Ascending aorta (tissue), 2 donors: ENCODE data around the gene SEPTIN11. TPM values are rescaled to one million over a fixed set of nuclear protein-coding genes. Genes with fewer than 3 reads are reported as not detected.

ENCODE experiments used
- DNase-seq, 2 donors: peaks; one replicate each; pipeline ENCODE4 v3.0.0-alpha.2; 2019; ENCODE audit warnings: low spot score in 2 of 2
- H3K27ac ChIP-seq, 2 donors: fragments of 200-600 bp; sonication (generic); one replicate each; pipeline ENCODE4 v1.5.1; 2016 to 2017; ENCODE audit warnings: mild to moderate bottlenecking in 1 of 2
- H3K27me3 ChIP-seq: fragments of 200-600 bp; sonication (generic); one replicate; pipeline ENCODE4 v1.5.1; 2017
- H3K36me3 ChIP-seq, 2 donors: fragments of 200-600 bp; sonication (generic); one replicate each; pipeline ENCODE4 v1.5.1; 2016
- H3K4me1 ChIP-seq, 2 donors: fragments of 200-600 bp; sonication (generic); one replicate each; pipeline ENCODE4 v1.5.1; 2016 to 2017; ENCODE audit warnings: mild to moderate bottlenecking in 1 of 2
- H3K4me3 ChIP-seq, 2 donors: fragments of 200-600 bp; sonication (generic); one replicate each; pipeline ENCODE4 v1.5.1; 2016 to 2017; ENCODE audit warnings: mild to moderate bottlenecking in 1 of 2
- H3K9me3 ChIP-seq, 2 donors: fragments of 200-600 bp; sonication (generic); one replicate each; pipeline ENCODE4 v1.5.1; 2016
- intact Hi-C: fragments of 100-400 bp; cut with DNase I; formaldehyde crosslinking; loops from one replicate; pipeline ENCODE4 v1.15.1; 2023
- total RNA-seq: library from RNA; depleted of rRNA; stranded (reverse); fragments of >200 nt; gene quantifications from one replicate; pipeline ENCODE4 v1.1.0, GENCODE V29; 2016
- TF ChIP-seq, protein P1 (sequence below), 3 experiments: fragments of 200-600 bp in 2 of 3; fragments of 450-650 bp in 1 of 3; sonication (generic) in 2 of 3; IDR thresholded peaks; one replicate each; pipeline ENCODE4 v1.5.1; 2016 to 2019; ENCODE audit warnings: antibody characterized with exemption in 3 of 3, mild to moderate bottlenecking in 1 of 3, moderate library complexity in 1 of 3

Gene SEPTIN11
- total RNA-seq, 1 donor from 2014 or later, result 48.0 TPM

DNA sequence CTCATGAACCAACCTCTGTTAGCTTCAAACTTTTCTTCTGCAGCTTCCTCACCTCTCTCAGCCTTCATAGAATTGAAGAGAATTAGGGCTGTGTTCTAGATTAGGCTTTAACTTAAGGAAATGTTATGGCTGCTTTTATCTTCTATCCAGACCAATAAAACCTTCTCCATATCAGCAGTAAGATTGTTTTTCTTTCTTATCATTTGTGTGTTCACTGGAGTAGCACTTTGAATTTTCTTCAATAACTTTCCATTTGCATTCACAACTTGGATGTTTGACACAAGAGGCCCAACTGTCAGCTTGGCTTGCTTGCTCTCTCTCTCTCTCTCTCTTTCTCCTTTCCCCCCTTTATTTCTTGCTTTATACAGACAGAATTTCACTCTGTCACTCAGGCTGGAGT lies 28.8 kb upstream of the SEPTIN11 start:
- Histone ChIP-seq H3K36me3 (no peaks in the 10 kb centered on the region), H3K27ac (no peak overlapping the region), H3K4me1 (no peaks in the 10 kb centered on the region), H3K9me3 (no peaks in the 10 kb centered on the region), H3K27me3 (no peaks in the 10 kb centered on the region), H3K4me3 (no peak overlapping the region)
- intact Hi-C loops, result no loop called here
- TF ChIP-seq, protein P1, sequence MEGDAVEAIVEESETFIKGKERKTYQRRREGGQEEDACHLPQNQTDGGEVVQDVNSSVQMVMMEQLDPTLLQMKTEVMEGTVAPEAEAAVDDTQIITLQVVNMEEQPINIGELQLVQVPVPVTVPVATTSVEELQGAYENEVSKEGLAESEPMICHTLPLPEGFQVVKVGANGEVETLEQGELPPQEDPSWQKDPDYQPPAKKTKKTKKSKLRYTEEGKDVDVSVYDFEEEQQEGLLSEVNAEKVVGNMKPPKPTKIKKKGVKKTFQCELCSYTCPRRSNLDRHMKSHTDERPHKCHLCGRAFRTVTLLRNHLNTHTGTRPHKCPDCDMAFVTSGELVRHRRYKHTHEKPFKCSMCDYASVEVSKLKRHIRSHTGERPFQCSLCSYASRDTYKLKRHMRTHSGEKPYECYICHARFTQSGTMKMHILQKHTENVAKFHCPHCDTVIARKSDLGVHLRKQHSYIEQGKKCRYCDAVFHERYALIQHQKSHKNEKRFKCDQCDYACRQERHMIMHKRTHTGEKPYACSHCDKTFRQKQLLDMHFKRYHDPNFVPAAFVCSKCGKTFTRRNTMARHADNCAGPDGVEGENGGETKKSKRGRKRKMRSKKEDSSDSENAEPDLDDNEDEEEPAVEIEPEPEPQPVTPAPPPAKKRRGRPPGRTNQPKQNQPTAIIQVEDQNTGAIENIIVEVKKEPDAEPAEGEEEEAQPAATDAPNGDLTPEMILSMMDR (IDR thresholded peaks at IDR 0.05), result no peak
- DNase-seq, result no peak

DNA sequence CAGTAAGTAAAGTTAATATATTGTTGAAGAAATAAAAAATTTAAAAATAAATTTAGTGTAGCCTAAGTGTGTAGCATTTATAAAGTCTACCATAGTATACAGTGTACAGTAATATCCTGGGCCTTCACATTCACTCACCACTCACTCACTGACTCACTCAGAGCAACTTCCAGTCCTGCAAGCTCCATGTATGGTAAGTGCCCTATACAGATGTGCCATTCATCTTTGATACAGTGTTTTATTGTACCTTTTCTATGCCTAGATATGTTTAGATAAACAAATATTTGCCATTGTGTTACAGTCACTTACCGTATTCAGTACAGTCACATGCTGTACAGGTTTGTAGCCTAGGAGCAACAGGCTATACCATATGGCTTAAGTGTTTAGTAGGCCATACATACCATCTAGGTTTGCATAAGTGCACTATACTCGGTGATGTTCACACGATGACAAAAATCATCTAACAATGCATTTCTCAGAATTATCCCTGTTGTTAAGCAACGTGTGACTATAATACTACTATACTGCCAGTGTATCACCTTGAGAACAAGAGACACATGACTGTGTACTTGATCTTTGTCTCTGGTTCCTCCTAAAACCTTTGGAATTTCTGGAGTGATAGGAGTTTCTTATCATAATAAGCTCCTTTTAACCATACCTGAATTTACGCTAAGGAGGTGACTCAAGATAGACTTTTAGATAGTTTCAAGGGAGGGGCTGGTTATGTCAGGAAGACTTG lies 25.8 kb upstream of the SEPTIN11 start:
- Histone ChIP-seq H3K4me1 (no peaks in the 10 kb centered on the region), H3K9me3 (no peaks in the 10 kb centered on the region), H3K27ac (no peak overlapping the region), H3K4me3 (no peak overlapping the region), H3K36me3 (no peaks in the 10 kb centered on the region), H3K27me3 (no peaks in the 10 kb centered on the region)
- no peak for DNase-seq
- intact Hi-C loops, result no loop called here
- TF ChIP-seq, protein P1 (IDR thresholded peaks at IDR 0.05), result no peak

DNA sequence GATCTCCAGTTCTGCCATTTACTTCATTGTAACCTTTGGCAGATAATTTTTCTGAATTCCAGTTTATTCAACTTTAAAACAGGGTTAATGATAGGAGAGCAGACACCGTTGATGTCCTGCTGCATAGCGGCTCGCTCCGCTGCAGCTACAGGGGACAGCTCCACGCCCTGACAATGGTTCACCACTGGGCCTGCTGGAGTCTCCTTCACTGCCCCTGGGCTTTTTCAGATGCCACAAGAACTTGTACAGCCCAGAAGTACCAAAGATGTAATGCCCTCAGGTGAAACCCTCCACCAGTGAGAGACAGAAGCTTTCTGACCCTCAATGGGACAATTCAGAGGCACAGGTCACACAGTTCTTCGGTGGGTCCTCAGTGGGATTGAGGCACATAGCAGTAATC lies 22.7 kb upstream of the SEPTIN11 start:
- Histone ChIP-seq H3K4me3 (no peak overlapping the region), H3K9me3 (no peaks in the 10 kb centered on the region), H3K4me1 (no peaks in the 10 kb centered on the region), H3K36me3 (no peaks in the 10 kb centered on the region), H3K27ac (no peak overlapping the region), H3K27me3 (no peaks in the 10 kb centered on the region)
- DNase-seq, result no peak
- intact Hi-C loops, result no loop called here
- TF ChIP-seq, protein P1 (IDR thresholded peaks at IDR 0.05), result no peak

DNA sequence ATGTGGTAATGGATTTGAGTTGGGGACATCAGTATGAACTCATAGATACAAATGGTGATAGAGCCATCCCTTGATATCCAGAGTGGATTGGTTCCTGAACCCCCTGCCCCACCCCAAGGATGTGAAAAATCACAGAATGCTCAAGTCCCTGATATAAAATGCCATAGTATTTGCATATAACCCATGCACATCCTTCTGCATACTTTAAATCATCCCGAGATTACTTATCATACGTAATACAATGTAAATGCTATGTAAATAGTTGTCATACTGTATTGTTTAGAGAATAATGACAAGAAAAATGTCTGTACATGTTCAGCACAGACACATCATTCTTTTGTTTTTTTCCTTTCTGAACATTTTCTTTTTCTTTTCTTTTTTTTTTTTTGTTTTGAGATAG lies 18.9 kb upstream of the SEPTIN11 start:
- TF ChIP-seq, protein P1 (IDR thresholded peaks at IDR 0.05), result no peak
- H3K4me3 ChIP-seq, result no peak overlapping the region
- H3K4me1 ChIP-seq, result no peaks in the 10 kb centered on the region
- no peak overlapping the region for H3K27ac ChIP-seq
- DNase-seq, result no peak
- no peaks in the 10 kb centered on the region for H3K9me3 ChIP-seq
- intact Hi-C loops, result no loop called here
- no peaks in the 10 kb centered on the region for H3K36me3 ChIP-seq
- no peaks in the 10 kb centered on the region for H3K27me3 ChIP-seq

DNA sequence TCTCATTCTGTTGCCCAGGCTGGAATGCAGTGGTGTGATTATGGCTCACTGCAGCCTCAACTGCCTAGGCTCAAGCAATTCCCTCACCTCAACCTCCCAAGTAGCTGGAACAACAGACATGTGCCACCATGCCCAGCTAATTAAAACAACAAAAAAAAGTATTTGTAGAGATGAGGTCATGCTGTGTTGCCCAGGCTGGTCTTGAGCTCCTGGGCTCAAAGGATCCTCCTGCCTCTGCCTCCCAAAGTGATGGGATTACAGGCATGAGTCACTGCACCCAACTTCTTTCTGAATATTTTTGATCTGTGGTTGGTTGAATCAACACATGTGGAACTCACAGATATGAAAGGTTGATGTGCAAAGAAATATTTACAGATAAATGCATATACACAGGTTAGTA lies 18.5 kb upstream of the SEPTIN11 start:
- no peak overlapping the region for H3K4me3 ChIP-seq
- no peaks in the 10 kb centered on the region for H3K36me3 ChIP-seq
- H3K4me1 ChIP-seq, result no peaks in the 10 kb centered on the region
- no peaks in the 10 kb centered on the region for H3K9me3 ChIP-seq
- TF ChIP-seq, protein P1 (IDR thresholded peaks at IDR 0.05), result no peak
- DNase-seq, result no peak
- no peaks in the 10 kb centered on the region for H3K27me3 ChIP-seq
- intact Hi-C loops, result no loop called here
- no peak overlapping the region for H3K27ac ChIP-seq
